Keratinocyte (primary cell): ENCODE data around the gene P4HA1. TPM values are rescaled to one million over a fixed set of nuclear protein-coding genes. Genes with fewer than 3 reads are reported as not detected.

ENCODE experiments used
- DNase-seq: peaks from one replicate; pipeline ENCODE4 v3.0.0-alpha.2; 2011; ENCODE audit warnings: low read depth, missing footprints, low spot score
- FAIRE-seq: peaks from 2 replicates; lab custom pipeline; 2011; peaks lifted over from hg19 to GRCh38; lab: Jason Lieb, UNC
- H2AFZ ChIP-seq: 2 replicates; pipeline ENCODE4 v1.6.0; 2012; ENCODE audit warnings: low read length, control low read depth, inconsistent platforms; ENCODE audit not compliant: control insufficient read depth
- H3K27ac ChIP-seq: 2 replicates; pipeline ENCODE4 v1.5.1; 2011; ENCODE audit warnings: low read length; ENCODE audit not compliant: control insufficient read depth, insufficient read depth
- H3K27me3 ChIP-seq: 3 replicates; pipeline ENCODE4 v1.6.0; 2011; ENCODE audit warnings: low read length; ENCODE audit not compliant: control insufficient read depth, insufficient read depth; ENCODE audit errors: extremely low read depth
- H3K36me3 ChIP-seq, 2 experiments: 2 replicates in 1 of 2; 3 replicates in 1 of 2; pipeline ENCODE4 v1.5.1; 2011; ENCODE audit warnings: low read length in 2 of 2, mild to moderate bottlenecking in 1 of 2; ENCODE audit not compliant: control insufficient read depth in 2 of 2, insufficient read depth in 2 of 2; ENCODE audit errors: extremely low read depth in 1 of 2
- H3K4me1 ChIP-seq: 3 replicates; pipeline ENCODE4 v1.5.1; 2011; ENCODE audit warnings: low read length; ENCODE audit not compliant: control insufficient read depth, insufficient read depth; ENCODE audit errors: extremely low read depth
- H3K4me2 ChIP-seq: 3 replicates; pipeline ENCODE4 v1.6.0; 2011; ENCODE audit warnings: low read depth, low read length; ENCODE audit not compliant: control insufficient read depth, insufficient read depth; ENCODE audit errors: extremely low read depth
- H3K4me3 ChIP-seq, 3 experiments: fragments of 200-600 bp in 1 of 3; sonication (generic) in 1 of 3; 2 replicates in 2 of 3; 3 replicates in 1 of 3; pipeline ENCODE4 v1.5.1; 2011 to 2016; ENCODE audit warnings: low read length in 3 of 3, mild to moderate bottlenecking in 3 of 3, control low read depth in 2 of 3, inconsistent platforms in 1 of 3, low read depth in 1 of 3, mixed read lengths in 1 of 3, mixed run types in 1 of 3, moderate library complexity in 1 of 3; ENCODE audit not compliant: control insufficient read depth in 2 of 3, insufficient read depth in 2 of 3; ENCODE audit errors: extremely low read depth in 1 of 3
- H3K79me2 ChIP-seq: 2 replicates; pipeline ENCODE4 v1.6.0; 2012; ENCODE audit warnings: low read length; ENCODE audit not compliant: control insufficient read depth, insufficient read depth
- H3K9ac ChIP-seq: 3 replicates; pipeline ENCODE4 v1.6.0; 2011; ENCODE audit warnings: low read length; ENCODE audit not compliant: control insufficient read depth, insufficient read depth; ENCODE audit errors: extremely low read depth
- H3K9me1 ChIP-seq: 3 replicates; pipeline ENCODE4 v1.6.0; 2011; ENCODE audit warnings: low read length; ENCODE audit not compliant: control insufficient read depth, insufficient read depth; ENCODE audit errors: extremely low read depth
- H3K9me3 ChIP-seq: 2 replicates; pipeline ENCODE4 v1.5.1; 2012; ENCODE audit warnings: low read depth, low read length; ENCODE audit not compliant: control insufficient read depth
- H4K20me1 ChIP-seq: 3 replicates; pipeline ENCODE4 v1.6.0; 2011; ENCODE audit warnings: low read length; ENCODE audit not compliant: control insufficient read depth, insufficient read depth; ENCODE audit errors: extremely low read depth
- CTCF ChIP-seq, 3 experiments: IDR thresholded peaks in 1 of 3; conservative IDR thresholded peaks in 1 of 3; optimal IDR thresholded peaks in 1 of 3; 2 replicates in 2 of 3; 3 replicates in 1 of 3; pipeline versions ENCODE3 to v1.5.1; 2011; ENCODE audit warnings: low read length in 3 of 3, mild to moderate bottlenecking in 3 of 3, moderate library complexity in 2 of 3, control low read depth in 1 of 3, inconsistent platforms in 1 of 3; ENCODE audit not compliant: insufficient read depth in 2 of 3; ENCODE audit errors: extremely low read depth in 1 of 3
- EZH2 ChIP-seq: IDR thresholded peaks from one replicate; pipeline ENCODE4 v1.6.1; 2012; ENCODE audit warnings: inconsistent platforms, mild to moderate bottlenecking, low read length, moderate library complexity
- dilution Hi-C: fragments of 300-500 bp; cut with MboI; formaldehyde crosslinking; loops from one replicate; pipeline ENCODE4 v1.7.0; 2020; ENCODE audit warnings: low sequenced_read_pairs; ENCODE audit not compliant: extremely low pct_ligation_motif_present
- polyA plus RNA-seq, 5 experiments: library from polyadenylated mRNA; depleted of rRNA in 3 of 5; stranded (reverse) in 3 of 5; stranded (forward) in 1 of 5; unstranded in 1 of 5; fragments of >200 nt; gene quantifications; 1 replicate in 1 of 5; 2 replicates in 3 of 5; 3 replicates in 1 of 5; pipeline versions ENCODE4 v1.2.1 to v1.2.3, GENCODE V29; 2011 to 2012; ENCODE audit warnings: missing spikeins in 2 of 5, low read depth in 1 of 5, low replicate concordance in 1 of 5

The P4HA1 gene
- polyA plus RNA-seq, 1 donor (not counting 4 experiments of a cell fraction or from before 2014, with no cell fraction given): 67.4 TPM

- Histone ChIP-seq H3K9me1 (no peaks in the 10 kb centered on the region), H3K27ac (no peak overlapping the region), H3K79me2 (no peaks in the 10 kb centered on the region), H3K27me3 (no peaks in the 10 kb centered on the region), H4K20me1 (no peaks in the 10 kb centered on the region), H3K4me1 (no peaks in the 10 kb centered on the region), H2AFZ (no peak overlapping the region), H3K36me3 (peaks cover 4% of the 10 kb centered on the region in 2 experiments), H3K9me3 (no peaks in the 10 kb centered on the region), H3K9ac (no peak overlapping the region), H3K4me2 (no peak overlapping the region), H3K4me3 (no peak overlapping the region)
- TF ChIP-seq EZH2 (no peak), CTCF (optimal IDR thresholded peaks at IDR 0.05 in 1 of 3, IDR thresholded peaks at IDR 0.05 in 1 of 3, conservative IDR thresholded peaks at IDR 0.05 in 1 of 3; ENCODE audit: extremely low read depth in 1 of 3, insufficient read depth in 2 of 3, low read length in 3 of 3) (no peak)
- dilution Hi-C loops: no loop called here
- DNase-seq (no peak), FAIRE-seq (no peak)
Measured at GRCh38 chr10:73065441-73065840, 31.2 kb downstream of the P4HA1 start.

- no peaks in the 10 kb centered on the region for H3K79me2 ChIP-seq
Measured at GRCh38 chr10:73061743-73062142, 34.9 kb downstream of the P4HA1 start.

More at GRCh38 chr10:73061743-73062142, 34.9 kb downstream of the P4HA1 start:
- Histone ChIP-seq H3K36me3 (peaks cover 5 to 7% of the 10 kb centered on the region in 2 experiments), H4K20me1 (no peaks in the 10 kb centered on the region), H3K4me3 (no peak overlapping the region), H3K4me1 (peaks cover 4% of the 10 kb centered on the region), H3K27me3 (no peaks in the 10 kb centered on the region), H3K9me3 (no peaks in the 10 kb centered on the region), H3K27ac (no peak overlapping the region), H3K4me2 (no peak overlapping the region), H3K9me1 (no peaks in the 10 kb centered on the region), H2AFZ (no peak overlapping the region), H3K9ac (no peak overlapping the region)
- dilution Hi-C loops: no loop called here
- TF ChIP-seq EZH2 (no peak), CTCF (optimal IDR thresholded peaks at IDR 0.05 in 1 of 3, IDR thresholded peaks at IDR 0.05 in 1 of 3, conservative IDR thresholded peaks at IDR 0.05 in 1 of 3; ENCODE audit: extremely low read depth in 1 of 3, insufficient read depth in 2 of 3, low read length in 3 of 3) (no peak)
- FAIRE-seq (no peak), DNase-seq (no peak)
